DND-41 (cell line): ENCODE results near the gene WDFY3.

Experiments
- CTCF ChIP-seq: IDR thresholded peaks from 2 replicates; pipeline ENCODE4 v1.5.1; 2012; ENCODE audit warnings: borderline replicate concordance, low read length, moderate library complexity, mild to moderate bottlenecking; ENCODE audit not compliant: poor library complexity, severe bottlenecking; ENCODE audit errors: extremely low read depth
- EZH2 ChIP-seq: IDR thresholded peaks from 3 replicates; pipeline ENCODE4 v1.6.1; 2012; ENCODE audit warnings: borderline replicate concordance, low read depth, mild to moderate bottlenecking, moderate library complexity, low read length, inconsistent platforms; ENCODE audit not compliant: severe bottlenecking

- no peak for TF ChIP-seq CTCF
- TF ChIP-seq EZH2, result no peak
Measured at GRCh38 chr4:84962102-84962501, 4.4 kb downstream of the WDFY3 start.
